Ecto neural progenitor cell (in vitro differentiated cells): ENCODE measurements around the gene DRD2.

ENCODE experiments used
- DNase-seq: peaks from one replicate; pipeline ENCODE4 v3.0.0-alpha.2; 2018; ENCODE audit warnings: low spot score

The DRD2 gene

DNA sequence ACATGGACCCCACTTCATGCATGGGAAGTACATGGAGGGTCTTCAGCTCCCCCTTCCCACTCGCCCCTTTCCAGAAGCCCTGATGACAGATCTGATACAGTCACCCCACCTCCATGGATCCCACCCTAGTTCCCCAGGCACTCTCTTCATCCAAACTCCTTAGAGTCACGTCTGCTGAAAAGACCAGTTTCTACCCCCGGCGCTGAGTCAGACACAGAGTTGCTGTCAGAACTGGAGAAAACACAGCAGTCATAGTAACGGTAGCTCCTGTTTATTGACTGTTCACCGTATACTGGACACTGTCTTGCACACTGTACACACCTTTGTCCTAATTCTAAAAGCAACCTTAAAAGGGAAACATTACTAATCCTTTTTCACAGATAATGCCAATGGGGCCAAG, 29.1 kb downstream of the DRD2 start:
- no peak for DNase-seq

GRCh38 chr11:113444502-113445123, 30.6 kb downstream of the DRD2 start:
- DNase-seq = no peak

- no peak for DNase-seq
These were observed 34.4 kb downstream of the DRD2 start for GRCh38 chr11:113440816-113441215.

DNA sequence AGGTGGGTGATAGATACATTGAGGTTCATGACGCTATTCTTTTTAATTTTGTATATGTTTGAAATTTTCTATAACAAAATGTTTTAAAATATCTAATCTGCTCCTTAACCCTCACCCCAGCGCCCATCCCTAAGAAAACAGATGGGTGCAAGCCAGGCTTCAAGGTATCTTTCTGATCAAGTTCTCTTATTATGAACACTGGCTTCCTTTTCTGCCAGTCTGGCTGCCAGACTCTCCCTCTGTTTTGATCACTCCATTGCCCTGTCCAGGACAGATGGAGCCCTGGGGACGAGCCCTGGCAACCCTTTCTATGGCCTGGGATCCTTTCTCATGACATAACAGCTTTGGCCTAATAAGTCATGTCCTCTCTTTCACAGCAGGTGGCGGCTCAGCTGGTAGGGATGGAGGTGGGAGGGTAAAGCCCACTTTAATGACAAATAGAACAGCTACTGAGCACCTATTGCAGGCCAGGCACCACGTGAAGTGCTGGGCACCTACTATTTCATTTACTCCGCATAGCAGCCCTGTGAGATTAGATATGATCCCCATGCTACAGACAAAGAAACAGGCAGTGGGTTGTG, 38.4 kb downstream of the DRD2 start:
- no peak for DNase-seq

DNA sequence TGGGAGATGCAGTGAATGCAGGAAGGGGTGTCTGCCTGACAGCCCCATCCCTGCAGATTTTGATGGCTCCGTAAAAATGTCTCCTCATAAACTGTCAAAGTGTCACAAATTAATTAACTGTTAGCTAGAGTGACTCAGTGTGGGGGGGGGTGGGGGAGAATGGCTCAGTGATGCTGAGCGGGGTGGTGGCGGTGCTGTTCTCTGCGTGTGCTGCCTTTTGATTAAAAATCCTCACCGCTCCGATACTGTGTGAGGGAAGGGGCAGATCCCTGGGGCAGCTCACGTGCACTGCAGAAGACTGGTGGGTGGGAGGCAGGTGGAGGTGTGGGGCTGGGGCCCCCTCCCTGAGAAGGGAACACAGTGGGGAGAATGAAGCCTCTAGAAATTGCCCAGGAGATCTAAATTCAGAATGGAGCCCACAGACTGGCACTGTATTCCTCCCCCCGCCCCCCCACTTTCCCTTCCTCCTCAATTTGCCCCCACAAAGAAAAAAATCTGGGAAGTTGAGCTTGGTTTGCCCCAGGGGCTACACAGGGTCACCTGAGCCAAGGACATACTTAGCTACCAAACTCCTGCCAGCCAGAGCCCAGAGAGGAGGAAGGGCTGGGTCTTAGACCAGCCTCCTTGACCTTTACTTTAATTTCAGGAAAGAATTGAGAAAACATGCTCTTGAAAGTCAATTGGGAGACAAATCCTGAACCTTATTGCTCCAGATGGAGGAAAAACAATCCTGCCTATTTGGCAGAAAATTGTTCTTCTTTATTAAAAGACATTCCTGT, 39.8 kb downstream of the DRD2 start:
- no peak for DNase-seq

GRCh38 chr11:113431746-113432145, 43.5 kb downstream of the DRD2 start:
- DNase-seq = no peak

DNA sequence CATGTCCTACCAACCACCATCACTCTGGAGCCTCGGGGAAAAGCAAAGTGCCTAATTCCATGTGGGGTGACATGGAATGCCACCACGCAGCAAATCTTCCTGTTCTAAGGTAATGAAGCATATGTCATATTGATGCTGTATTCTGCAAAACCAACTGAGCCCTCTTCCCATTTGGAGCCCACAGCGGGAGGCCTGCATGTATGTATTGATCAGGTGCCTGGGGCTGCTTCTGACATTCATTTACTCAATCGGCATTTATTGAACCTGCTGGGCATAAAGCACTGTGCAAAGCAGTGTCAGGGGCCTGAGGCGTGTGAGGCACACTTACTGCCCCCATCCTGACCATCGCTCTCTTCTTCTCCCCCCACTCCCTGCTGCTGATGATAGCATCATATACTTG, 48.5 kb downstream of the DRD2 start:
- DNase-seq = no peak

GRCh38 chr11:113420808-113421207, 54.4 kb downstream of the DRD2 start:
- DNase-seq = no peak

- DNase-seq = no peak
These were observed 55.7 kb downstream of the DRD2 start for GRCh38 chr11:113419454-113420003.

DNA sequence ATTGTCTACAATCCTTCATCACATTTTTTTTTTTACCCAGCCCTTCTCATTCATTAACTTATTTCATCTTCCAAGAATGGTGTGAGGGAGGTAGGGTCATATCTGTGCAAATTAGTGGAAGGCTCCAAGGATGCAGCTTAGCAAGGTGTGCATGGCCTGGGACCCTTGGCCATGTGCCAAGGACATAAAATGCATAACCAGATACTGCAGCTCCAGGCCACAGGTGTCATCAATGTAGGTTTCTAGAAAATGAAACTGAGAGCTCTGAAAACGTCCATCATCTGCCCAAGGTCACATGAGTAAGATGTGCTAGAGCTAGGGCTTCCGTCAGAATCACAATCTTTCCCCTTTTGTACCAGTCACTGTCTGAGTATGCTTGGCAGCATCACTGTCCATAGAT, 57.8 kb downstream of the DRD2 start:
- DNase-seq = no peak

- DNase-seq = no peak
These were observed 59.9 kb downstream of the DRD2 start for GRCh38 chr11:113415343-113415742.

DNA sequence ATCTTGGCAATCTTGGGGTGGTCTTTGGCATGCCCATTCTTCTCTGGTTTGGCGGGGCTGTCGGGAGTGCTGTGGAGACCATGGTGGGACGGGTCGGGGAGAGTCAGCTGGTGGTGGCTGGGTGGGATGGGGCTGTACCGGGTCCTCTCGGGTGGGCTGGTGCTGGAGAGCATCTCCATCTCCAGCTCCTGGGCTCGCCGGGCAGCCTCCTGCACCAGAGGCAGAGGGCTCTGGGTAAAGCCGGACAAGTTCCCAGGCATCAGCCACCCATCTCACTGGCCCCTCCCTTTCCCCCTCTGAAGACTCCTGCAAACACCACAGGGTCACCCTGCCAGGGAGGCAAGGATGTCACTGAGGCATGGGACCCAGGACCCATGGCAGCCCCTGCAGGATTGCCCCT, 62.5 kb downstream of the DRD2 start:
- DNase-seq = no peak

DNA sequence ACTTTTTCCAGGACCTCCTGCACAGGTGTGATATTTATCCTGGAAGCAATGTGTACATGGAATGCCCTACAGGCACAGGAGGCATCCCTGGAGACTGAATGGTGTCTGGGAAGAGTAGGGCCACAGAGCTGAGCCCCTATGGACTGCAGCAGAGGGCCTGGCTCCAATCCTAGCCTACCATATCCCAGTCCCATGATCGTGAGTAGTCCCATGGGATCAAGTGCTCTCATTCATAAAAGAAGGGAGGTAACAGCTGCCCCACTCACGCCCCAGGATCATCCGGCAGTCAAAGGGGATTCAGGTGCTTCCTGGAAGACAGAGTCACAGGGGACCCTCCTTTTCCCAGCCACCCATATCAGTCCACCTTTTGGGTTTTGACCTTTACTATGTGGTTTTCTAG, 63.7 kb downstream of the DRD2 start:
- DNase-seq = no peak

DNA sequence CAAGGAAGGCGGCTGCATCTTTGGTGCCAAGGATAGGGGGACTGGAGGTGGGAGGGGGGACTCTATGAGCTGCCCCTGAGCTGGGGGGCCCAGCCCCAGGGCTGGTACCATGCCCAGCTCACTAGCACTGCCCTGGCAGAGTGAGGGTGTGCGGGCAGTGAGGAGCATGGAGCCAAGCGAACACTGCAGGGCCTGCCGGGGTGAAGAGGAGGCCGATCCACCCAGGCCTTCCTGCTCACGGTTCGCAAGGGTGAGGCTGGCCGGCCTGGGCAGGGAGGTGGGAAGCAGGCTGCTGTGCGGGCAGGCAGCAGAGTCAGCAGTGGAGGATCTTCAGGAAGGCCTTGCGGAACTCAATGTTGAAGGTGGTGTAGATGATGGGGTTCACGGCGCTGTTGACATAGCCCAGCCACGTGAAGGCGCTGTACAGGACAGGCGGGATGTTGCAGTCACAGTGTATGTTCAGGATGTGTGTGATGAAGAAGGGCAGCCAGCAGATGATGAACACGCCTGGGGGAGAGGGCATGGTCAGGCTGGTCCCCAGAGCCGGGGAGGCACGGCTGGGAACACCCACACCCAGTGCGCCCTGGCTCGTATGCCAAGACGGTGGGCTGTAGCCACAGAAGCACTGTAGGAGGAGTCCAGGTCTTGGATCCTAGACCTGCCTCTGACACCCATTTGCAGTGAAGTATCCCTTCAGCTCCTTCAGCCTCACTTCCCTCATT, 64.6 kb downstream of the DRD2 start:
- DNase-seq = no peak

GRCh38 chr11:113409526-113409925, 65.7 kb downstream of the DRD2 start:
- DNase-seq = no peak

DNA sequence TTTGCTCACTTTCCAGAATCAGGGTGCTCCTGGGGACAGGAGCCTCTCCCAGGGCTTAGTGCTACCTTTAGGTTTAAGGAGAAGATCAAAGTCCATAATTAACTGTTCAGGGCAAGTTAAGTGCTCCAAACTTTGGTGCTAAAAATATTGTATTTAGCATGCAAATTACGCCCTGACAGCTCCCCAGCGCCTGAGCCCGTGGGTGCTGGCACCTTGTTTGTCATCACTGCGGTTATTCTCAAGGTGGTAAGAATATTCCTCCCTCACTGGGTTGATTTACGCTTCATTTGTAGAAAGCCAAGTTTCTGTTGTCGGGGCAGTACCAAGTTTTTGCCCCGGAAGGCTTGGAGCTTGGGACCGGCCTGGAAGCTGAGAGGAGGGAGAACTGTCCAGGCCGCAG, 66.3 kb downstream of the DRD2 start:
- DNase-seq = no peak

- no peak for DNase-seq
These were observed 67.0 kb downstream of the DRD2 start for GRCh38 chr11:113408206-113408605.

DNA sequence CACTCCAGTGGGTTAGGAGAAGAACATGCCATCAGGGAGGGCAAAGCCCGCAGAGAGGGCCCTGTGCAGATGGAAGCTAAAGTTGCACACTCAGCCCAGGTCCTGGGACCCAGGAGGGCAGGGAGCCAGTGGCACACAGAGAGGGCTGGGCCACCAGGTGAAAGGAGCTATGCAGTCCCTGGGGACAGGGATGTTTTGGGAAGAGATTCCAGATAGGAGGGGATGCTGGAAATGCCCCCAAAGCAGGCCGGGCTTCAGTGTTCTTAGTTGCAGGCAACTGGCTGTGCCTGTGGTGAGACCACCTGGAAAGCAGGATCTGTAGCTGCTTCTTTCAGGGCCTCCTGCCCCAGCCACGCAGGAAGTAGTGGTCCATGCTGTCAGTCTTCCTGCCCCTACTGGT, 68.0 kb downstream of the DRD2 start:
- no peak for DNase-seq

- DNase-seq = no peak
These were observed 69.3 kb downstream of the DRD2 start for GRCh38 chr11:113405724-113406478.

GRCh38 chr11:113404859-113405430, 70.3 kb downstream of the DRD2 start:
- no peak for DNase-seq

- DNase-seq = no peak
These were observed 73.5 kb downstream of the DRD2 start for GRCh38 chr11:113401718-113402117.
